Measurements from ENCODE around the gene MOB1B.

MOB1B gene

GRCh38 chr4:70914631-70915030 lies 12.5 kb downstream of the MOB1B start:
- DNase-seq (ENCODE audit: low spot score): no peak

DNA sequence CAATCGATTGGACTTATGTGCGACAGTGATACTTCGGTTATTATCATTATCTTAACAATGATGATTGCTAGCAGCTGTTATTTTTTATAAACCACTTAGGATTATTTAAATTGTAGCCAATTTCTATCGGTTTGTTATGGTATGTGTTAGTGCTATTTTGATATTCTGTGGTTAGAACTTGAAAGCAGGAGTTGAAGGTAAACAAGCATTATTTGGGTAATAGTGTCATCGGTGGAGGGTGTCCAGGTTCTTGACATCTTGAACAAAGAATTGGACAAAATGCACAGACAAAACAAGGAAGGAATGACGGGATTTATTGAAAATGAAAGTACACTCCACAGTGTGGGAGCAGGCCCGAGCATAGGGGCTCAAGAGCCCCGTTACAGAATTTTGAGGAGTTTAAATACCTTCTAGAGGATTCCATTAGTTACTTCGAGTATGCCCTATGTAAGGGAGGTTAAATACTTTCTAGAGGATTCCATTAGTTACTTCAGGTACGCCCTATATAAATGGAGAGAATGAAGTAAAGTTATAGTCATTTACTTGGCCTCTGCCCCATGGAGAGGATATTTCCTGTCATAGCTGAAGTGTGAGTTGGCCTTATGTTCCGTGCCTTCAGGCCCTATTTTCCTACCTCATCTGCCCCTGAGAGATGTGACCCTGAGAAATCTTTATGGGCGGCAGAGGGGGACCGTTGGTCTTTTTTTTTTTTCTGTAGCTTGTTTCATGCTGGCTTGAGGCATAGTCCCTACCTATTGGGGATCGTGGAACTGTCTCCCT lies 13.1 kb downstream of the MOB1B start:
- DNase-seq (ENCODE audit: low spot score): peak; percentile 22

DNA sequence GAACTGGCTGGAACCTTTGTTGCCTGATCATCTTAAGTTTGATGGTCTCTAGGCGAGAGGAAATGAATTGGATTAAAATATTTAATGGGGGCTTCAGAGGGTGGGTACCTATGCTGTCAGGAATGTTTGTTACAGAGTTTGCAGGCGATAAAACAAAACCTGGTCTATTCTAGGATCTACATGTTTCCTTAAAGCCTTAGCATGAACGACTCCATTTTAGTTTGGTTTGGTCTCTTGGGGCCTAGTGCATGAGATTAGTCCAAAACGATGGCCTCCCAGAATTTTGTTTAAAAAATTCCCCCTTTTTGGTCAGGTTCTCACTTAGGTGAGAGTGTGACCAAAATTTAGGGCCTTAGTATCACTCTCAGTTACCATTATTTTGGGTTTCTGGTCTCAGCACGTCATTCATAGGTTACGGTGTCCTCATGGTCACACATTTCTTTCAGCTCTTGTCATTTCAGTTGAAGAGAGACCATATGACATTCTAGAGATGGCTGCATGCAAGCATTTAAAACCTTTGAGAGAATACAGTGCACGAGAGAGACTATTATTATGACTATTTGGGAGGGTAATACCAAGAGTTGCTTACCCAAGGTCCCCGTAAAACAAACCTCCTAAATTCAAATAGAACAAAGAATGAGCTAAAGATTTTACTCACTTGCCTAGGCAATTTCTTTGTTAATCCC lies 13.8 kb downstream of the MOB1B start:
- DNase-seq (ENCODE audit: low spot score): no peak

GRCh38 chr4:70920592-70920991 lies 18.4 kb downstream of the MOB1B start:
- no peak for DNase-seq (ENCODE audit: low spot score)

GRCh38 chr4:70925418-70925817 lies 23.2 kb downstream of the MOB1B start:
- DNase-seq (ENCODE audit: low spot score): no peak

- DNase-seq (ENCODE audit: low spot score): no peak
These were observed 23.9 kb downstream of the MOB1B start for GRCh38 chr4:70925899-70926635.

DNA sequence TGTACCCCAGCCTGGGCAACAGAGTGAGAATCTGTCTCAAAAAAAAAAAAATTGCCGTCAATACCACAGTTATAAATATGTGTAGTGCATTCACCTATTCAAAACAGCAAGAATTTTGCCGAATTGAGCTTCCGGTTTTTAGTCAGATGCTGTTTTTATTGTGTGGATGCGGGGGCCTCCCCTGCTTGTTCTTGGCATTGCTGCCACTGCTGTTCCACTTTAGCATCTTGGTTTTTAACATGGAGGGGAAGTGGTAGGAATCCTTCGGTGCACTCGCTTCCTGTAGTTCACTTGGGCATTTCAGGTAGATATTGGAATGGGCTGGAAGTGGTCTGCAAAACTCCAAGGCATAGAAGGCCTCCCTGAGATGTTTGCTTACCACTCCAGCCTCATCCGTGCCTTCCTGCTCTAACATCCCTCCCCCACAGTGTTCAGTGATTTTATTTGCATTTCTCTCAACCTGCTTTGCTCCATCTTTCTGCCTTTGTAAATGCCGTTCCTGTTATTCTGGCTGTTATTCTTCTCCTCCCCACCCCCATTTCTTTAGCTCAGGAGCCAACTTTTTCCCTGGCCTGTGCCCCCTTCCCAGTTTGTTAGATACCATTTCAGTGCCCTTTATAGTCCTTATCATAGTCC lies 25.5 kb downstream of the MOB1B start:
- no peak for DNase-seq (ENCODE audit: low spot score)

DNA sequence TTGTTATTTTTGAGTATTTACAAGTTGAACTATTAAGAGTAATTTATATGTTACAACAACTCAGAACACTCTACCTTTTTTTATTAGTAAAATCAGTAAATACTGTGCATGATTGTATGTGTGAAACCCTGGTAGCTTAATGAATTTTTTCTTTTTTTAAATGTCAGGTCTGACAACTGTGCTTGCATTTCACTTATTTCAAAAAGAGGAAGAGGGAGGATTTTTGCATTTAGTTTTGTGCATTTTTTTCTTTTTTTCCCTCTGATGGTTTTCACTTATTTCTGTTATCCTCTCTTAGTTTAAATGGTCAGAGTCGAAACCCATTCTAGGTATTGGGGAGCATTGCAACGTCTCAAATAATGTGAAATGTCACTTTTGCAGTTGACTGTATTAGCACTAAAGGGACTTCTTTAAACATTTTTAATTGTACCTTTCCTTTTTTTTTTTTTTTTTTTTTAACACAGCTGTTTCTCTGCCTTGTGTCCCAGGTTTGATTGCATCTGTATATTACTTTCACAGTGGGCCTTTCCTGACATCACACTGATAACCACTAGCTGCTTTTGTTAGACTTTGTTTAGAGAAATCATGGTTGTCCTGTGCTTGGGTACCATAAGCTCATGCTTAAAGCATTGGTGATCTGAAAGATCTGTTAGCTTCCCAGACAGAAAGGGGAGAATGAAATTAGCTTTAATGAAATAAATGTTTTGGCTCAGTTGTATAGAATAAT lies 28.5 kb downstream of the MOB1B start:
- no peak for DNase-seq (ENCODE audit: low spot score)

DNA sequence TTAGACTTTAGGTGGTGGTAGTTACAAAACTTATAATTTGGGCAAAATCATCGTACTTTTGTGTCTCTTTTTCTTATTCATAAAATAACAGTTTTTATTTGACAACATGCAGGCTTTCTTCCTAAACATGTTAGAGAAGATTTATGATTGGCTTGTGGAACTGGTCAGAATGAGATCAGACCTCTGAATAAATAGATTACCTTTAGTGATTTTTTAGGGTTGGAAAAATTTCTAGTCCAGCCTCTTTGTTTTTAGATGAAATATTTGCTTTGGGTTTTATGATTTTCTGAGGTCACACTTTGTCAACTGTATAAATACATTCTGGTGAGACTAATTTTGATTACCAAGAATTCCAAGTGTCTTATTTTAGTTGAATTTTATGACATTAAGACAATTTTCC lies 29.2 kb downstream of the MOB1B start:
- DNase-seq (ENCODE audit: low spot score): no peak

GRCh38 chr4:70932984-70933383 lies 30.8 kb downstream of the MOB1B start:
- no peak for DNase-seq (ENCODE audit: low spot score)

DNA sequence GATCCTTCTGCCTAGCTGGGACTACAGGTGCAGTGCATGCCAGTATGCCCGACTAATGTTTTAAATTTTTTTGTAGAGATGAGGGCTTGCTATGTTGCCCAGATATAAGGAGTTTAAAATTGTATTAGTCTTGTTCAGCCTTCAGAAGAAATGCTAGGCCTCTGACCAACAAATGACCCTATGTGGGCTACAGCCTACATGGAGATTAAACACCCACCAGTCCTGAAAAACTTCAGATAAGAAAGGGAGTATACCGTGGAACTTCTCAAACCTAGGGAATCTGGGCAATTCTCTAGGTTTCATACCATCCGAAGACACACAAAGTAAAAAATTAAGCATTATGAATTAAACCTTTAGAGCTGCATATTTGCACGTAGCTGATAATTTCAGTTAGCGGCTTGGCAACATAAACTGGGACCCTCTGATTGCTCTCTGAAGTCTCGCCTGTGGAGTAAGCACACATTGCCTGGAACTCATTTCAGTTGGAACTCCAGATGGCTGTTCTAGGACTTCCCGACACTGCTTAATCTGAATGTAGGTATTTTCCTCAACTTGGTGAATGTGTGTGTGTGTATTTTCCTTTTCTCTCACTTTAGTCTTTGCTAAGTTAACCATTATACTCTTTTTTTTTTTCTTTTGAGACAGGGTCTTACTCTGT lies 33.0 kb downstream of the MOB1B start:
- no peak for DNase-seq (ENCODE audit: low spot score)

DNA sequence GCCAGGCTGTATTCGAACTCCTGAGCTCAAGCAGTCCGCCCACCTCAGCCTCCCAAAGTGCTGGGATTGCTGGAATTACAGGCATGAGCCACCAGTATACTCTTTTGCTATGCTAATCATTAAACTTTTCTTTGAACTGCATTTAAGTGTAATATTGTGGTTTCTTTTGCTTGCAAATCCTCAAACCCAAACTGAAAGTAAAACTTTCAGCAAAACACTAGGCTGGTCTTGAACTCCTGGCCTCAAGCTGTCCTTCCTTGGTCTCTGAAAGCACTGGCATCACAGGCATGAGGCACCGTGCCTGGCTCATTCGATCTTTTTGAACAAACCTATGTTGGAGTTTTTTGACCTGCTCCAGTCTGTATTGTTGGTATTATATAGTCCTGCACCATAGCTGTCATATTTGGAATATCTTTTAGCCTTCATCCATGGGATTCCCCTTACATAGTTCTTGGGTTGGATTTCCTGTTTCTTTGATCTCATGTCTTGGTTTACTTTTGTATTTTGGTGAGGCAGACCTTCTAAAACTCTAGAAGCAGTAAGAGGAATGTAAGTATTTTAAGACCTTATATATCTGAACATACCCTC lies 34.1 kb downstream of the MOB1B start:
- no peak for DNase-seq (ENCODE audit: low spot score)

DNA sequence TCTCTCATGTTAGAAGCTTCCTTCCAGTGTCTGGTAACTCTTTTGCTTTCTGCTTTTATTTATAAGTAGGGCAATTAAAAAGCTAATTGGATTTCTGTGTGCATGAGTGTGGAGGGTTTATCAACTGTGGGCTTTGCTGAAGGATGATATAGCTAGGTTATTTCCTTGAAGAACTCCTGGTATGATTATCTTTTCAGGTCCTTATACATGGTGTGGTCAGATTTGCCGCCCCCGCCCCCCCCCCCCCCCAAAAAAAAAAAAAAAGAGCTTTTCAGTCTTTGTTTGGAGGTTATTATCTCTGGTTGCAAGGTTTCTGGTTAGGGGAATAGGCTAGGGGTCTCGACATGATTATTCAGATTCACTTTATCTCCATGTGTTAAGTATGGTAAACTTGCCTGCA lies 35.9 kb downstream of the MOB1B start:
- DNase-seq (ENCODE audit: low spot score): no peak

DNA sequence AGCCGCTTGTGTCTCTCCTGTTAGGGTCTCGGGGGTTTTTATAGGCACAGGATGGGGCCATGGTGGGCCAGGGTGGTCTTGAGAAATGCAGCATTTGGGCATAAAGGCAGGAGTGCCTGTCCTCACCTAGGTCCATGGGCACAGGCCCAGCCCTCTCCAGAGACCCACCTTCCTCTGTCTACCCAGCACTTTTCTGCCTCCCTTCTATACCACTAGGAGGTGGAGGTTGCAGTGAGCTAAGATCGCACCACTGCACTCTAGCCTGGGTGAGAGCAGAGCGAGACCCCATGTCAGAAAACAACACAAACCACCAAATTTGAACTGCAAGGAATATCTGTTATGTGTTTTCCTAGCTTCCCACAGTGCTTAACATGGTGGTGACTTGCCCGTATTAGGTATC lies 38.0 kb downstream of the MOB1B start:
- DNase-seq (ENCODE audit: low spot score): no peak

GRCh38 chr4:70943114-70943513 lies 40.9 kb downstream of the MOB1B start:
- DNase-seq (ENCODE audit: low spot score): no peak

DNA sequence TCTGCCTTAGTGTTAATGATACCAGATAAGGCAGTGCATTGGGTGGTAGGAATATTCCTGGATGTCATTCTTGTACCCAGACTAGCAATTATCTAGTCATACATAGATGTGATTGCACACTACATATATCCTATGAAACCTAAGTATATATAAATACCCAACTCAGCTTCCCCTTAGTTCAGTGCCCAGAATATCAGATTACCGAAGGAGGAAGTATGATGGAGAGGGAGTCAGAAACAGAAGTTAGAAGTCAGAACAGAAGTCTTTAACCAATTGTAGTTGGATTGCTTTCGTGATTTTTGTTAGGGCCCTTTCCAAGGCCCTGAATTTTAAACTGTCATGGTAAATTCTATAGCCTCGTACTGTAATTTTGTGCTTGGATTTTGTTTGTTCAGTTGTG lies 42.9 kb downstream of the MOB1B start:
- no peak for DNase-seq (ENCODE audit: low spot score)

- DNase-seq (ENCODE audit: low spot score): no peak
These were observed 43.4 kb downstream of the MOB1B start for GRCh38 chr4:70945452-70946055.

GRCh38 chr4:70946939-70947338 lies 44.8 kb downstream of the MOB1B start:
- DNase-seq (ENCODE audit: low spot score): no peak

DNA sequence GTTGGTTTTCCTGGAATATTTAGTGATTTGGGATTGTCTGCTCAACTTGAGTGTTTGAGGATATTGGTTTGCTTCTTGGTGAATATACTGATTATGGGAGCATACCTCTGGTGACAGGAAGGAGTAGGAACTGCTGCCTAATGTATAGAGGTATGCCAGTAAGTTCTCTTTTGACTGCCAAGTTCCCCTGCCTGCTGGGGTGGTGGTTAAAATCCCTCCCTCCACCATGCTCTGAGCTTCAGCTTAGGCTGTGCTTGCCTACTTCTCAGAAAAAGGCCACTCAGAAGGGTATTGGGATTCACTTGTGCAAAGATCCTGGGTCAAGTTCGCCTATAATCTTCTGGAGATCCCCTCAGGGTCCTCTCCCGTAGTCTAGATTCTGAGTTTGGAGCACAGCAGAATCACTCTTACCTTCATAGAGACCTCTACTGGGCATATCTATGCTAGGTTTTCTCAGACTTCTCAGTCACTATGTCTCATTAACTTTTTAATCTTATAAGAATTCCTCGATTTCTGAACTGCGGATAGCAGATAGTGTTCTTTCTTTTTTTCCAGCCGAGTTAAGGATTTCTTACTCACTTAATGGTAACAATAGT lies 46.6 kb downstream of the MOB1B start:
- no peak for DNase-seq (ENCODE audit: low spot score)

DNA sequence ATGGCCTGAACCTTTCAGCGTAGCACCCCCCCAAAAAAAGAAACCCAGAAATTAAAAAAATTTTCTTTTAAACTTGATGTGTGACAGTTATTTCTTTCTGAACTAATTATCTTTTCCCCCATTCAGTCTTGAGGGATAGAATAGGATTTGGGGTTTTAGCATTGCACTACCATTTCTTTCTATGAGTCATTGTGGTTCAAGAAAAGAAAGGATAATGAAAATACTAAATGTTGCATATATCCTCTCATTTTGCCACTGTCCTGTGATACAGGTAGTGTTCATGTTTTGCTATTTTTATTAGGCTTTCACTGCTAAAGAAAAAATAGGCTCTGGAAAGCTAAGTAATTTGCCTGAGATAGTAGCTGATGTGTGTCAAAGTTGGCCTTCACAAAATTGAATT lies 51.9 kb downstream of the MOB1B start:
- no peak for DNase-seq (ENCODE audit: low spot score)

All from LoVo (cell line).